Tibial nerve (tissue), 4 donors: Measurements from ENCODE around the gene GBA2. TPM values are rescaled to one million over a fixed set of nuclear protein-coding genes. Genes with fewer than 3 reads are reported as not detected.

Experiments used
- DNase-seq, 2 donors: peaks; one replicate each; pipeline ENCODE4 v3.0.0-alpha.2; 2019; ENCODE audit warnings: low spot score in 2 of 2
- H3K27ac ChIP-seq, 4 donors: fragments of 200-600 bp; sonication (generic) in 3 of 4; one replicate each; pipeline ENCODE4 v1.5.1; 2017 to 2019; ENCODE audit warnings: mild to moderate bottlenecking in 1 of 4
- H3K27me3 ChIP-seq, 2 donors: fragments of 200-600 bp; sonication (generic) in 1 of 2; one replicate each; pipeline versions ENCODE4 v1.5.1 to v1.6.0; 2017 to 2019
- H3K36me3 ChIP-seq, 3 donors: fragments of 200-600 bp; sonication (generic); one replicate each; pipeline ENCODE4 v1.5.1; 2018 to 2019
- H3K4me1 ChIP-seq, 4 donors: fragments of 200-600 bp; sonication (generic) in 3 of 4; one replicate each; pipeline ENCODE4 v1.5.1; 2017 to 2019
- H3K4me3 ChIP-seq, 4 donors: fragments of 200-600 bp; sonication (generic) in 3 of 4; one replicate each; pipeline ENCODE4 v1.5.1; 2017 to 2019; ENCODE audit warnings: mild to moderate bottlenecking in 1 of 4, moderate library complexity in 1 of 4
- H3K9me3 ChIP-seq, 4 donors: fragments of 200-600 bp; sonication (generic) in 3 of 4; one replicate each; pipeline ENCODE4 v1.5.1; 2017 to 2019
- CTCF ChIP-seq, 5 experiments: fragments of 200-600 bp in 3 of 5; fragments of 450-650 bp in 2 of 5; sonication (generic) in 3 of 5; IDR thresholded peaks; one replicate each; pipeline ENCODE4 v1.5.1; 2016 to 2019; ENCODE audit warnings: antibody characterized with exemption in 5 of 5, mild to moderate bottlenecking in 3 of 5, moderate library complexity in 2 of 5
- EP300 ChIP-seq, 2 donors: sonication (generic); formaldehyde crosslinking; IDR thresholded peaks; one replicate each; pipeline ENCODE4 v1.6.1; 2017; ENCODE audit warnings: antibody characterized with exemption in 2 of 2, mild to moderate bottlenecking in 1 of 2
- POLR2A ChIP-seq, 2 donors: fragments of 450-650 bp; IDR thresholded peaks; one replicate each; pipeline ENCODE4 v1.6.1; 2017; ENCODE audit warnings: antibody characterized with exemption in 2 of 2, mild to moderate bottlenecking in 2 of 2, moderate library complexity in 2 of 2
- WGBS, 2 donors: methylation state at CpG; one replicate each; pipeline ENCODE4 v1.1.5; 2018; 5-methylcytosine and 5-hydroxymethylcytosine counted together
- total RNA-seq, 4 donors: library from RNA; depleted of rRNA; stranded (reverse); fragments of >200 nt; gene quantifications; one replicate each; pipeline ENCODE4 v1.1.0, GENCODE V29; 2016

The GBA2 gene
- total RNA-seq, 4 donors from 2014 or later = 63.8 to 92.1 (median 66.1) TPM

- H3K27me3 ChIP-seq = no peaks in the 10 kb centered on the region
- peak in 1 of 2 donors; percentile 42 for DNase-seq
- TF ChIP-seq POLR2A (IDR thresholded peaks at IDR 0.05) = no peak
- TF ChIP-seq CTCF (IDR thresholded peaks at IDR 0.05) = peak; percentile 26 to 64 (median 38)
- no peak for TF ChIP-seq EP300 (IDR thresholded peaks at IDR 0.05)
- H3K4me3 ChIP-seq = peak overlapping the region; percentile 6 to 90 (median 50)
- peak overlapping the region; percentile 89 to 99 (median 94) for H3K27ac ChIP-seq
- peaks cover 0 to 76% (median 69%) of the 10 kb centered on the region in 4 donors for H3K4me1 ChIP-seq
- no peaks in the 10 kb centered on the region for H3K9me3 ChIP-seq
- 10 to 11% methylated on average over 6 of the region's 6 CpGs for WGBS, 2 donors
- H3K36me3 ChIP-seq = peaks cover 0 to 25% (median 0%) of the 10 kb centered on the region in 3 donors
These were observed 19.1 kb downstream of the GBA2 start for GRCh38 chr9:35729700-35730485.

- WGBS, 2 donors = 36 to 37% methylated on average over 3 of the region's 3 CpGs
- H3K36me3 ChIP-seq = peaks cover 0 to 25% (median 6%) of the 10 kb centered on the region in 3 donors
- TF ChIP-seq POLR2A (IDR thresholded peaks at IDR 0.05) (no peak), EP300 (IDR thresholded peaks at IDR 0.05) (no peak), CTCF (IDR thresholded peaks at IDR 0.05) (no peak)
- no peaks in the 10 kb centered on the region for H3K27me3 ChIP-seq
- DNase-seq = no peak
- H3K27ac ChIP-seq = peak overlapping the region; percentile 70 to 99 (median 92)
- peaks cover 0 to 72% (median 66%) of the 10 kb centered on the region in 4 donors for H3K4me1 ChIP-seq
- H3K4me3 ChIP-seq = peak overlapping the region in 3 of 4 donors; percentile 16 to 85 (median 18)
- H3K9me3 ChIP-seq = no peaks in the 10 kb centered on the region
These were observed 19.9 kb downstream of the GBA2 start for GRCh38 chr9:35729101-35729500.

- peaks cover 0 to 32% (median 13%) of the 10 kb centered on the region in 3 donors for H3K36me3 ChIP-seq
- H3K27ac ChIP-seq = peak overlapping the region; percentile 38 to 99 (median 82)
- WGBS, 2 donors = 6% methylated on average over 10 of the region's 10 CpGs
- TF ChIP-seq POLR2A (IDR thresholded peaks at IDR 0.05) = peak in 1 of 2 donors; percentile 42
- TF ChIP-seq EP300 (IDR thresholded peaks at IDR 0.05) = peak in 1 of 2 donors; percentile 58
- no peak for TF ChIP-seq CTCF (IDR thresholded peaks at IDR 0.05)
- peak overlapping the region in 3 of 4 donors; percentile 6 to 85 (median 33) for H3K4me3 ChIP-seq
- H3K4me1 ChIP-seq = peaks cover 0 to 64% (median 59%) of the 10 kb centered on the region in 4 donors
- H3K27me3 ChIP-seq = no peaks in the 10 kb centered on the region
- DNase-seq = peak; percentile 42 to 67
- H3K9me3 ChIP-seq = no peaks in the 10 kb centered on the region
These were observed 20.7 kb downstream of the GBA2 start for GRCh38 chr9:35728041-35728971.

- TF ChIP-seq EP300 (IDR thresholded peaks at IDR 0.05) (no peak), POLR2A (IDR thresholded peaks at IDR 0.05) (no peak), CTCF (IDR thresholded peaks at IDR 0.05) (no peak)
- peak overlapping the region; percentile 38 to 99 (median 82) for H3K27ac ChIP-seq
- H3K4me3 ChIP-seq = peak overlapping the region in 3 of 4 donors; percentile 6 to 85 (median 33)
- no peak for DNase-seq
- peaks cover 0 to 39% (median 13%) of the 10 kb centered on the region in 3 donors for H3K36me3 ChIP-seq
- no peaks in the 10 kb centered on the region for H3K27me3 ChIP-seq
- peaks cover 0 to 58% (median 54%) of the 10 kb centered on the region in 4 donors for H3K4me1 ChIP-seq
- no peaks in the 10 kb centered on the region for H3K9me3 ChIP-seq
- WGBS, 2 donors = 21 to 30% methylated on average over 5 of the region's 5 CpGs
These were observed 21.4 kb downstream of the GBA2 start for GRCh38 chr9:35727676-35728040.
